Hepatocyte (in vitro differentiated cells): ENCODE results near the gene WDR73. TPM values are rescaled to one million over a fixed set of nuclear protein-coding genes. Genes with fewer than 3 reads are reported as not detected.

Experiments
- DNase-seq: peaks from one replicate; pipeline ENCODE4 v3.0.0-alpha.2; 2016; ENCODE audit warnings: low spot score
- H2AFZ ChIP-seq: fragments of 200-600 bp; sonication (generic); 2 replicates; pipeline ENCODE4 v1.6.0; 2016; ENCODE audit warnings: antibody characterized with exemption, mild to moderate bottlenecking
- H3K27ac ChIP-seq: fragments of 200-600 bp; sonication (generic); 2 replicates; pipeline ENCODE4 v1.5.1; 2016; ENCODE audit warnings: mild to moderate bottlenecking
- H3K27me3 ChIP-seq: fragments of 200-600 bp; sonication (generic); 2 replicates; pipeline ENCODE4 v1.6.1; 2016
- H3K36me3 ChIP-seq: fragments of 200-600 bp; sonication (generic); replicated peaks from 2 replicates; pipeline ENCODE4 v1.5.1; 2016; ENCODE audit warnings: low read depth; ENCODE audit not compliant: insufficient read depth
- H3K4me1 ChIP-seq: fragments of 200-600 bp; sonication (generic); 2 replicates; pipeline ENCODE4 v1.5.1; 2016; ENCODE audit warnings: mild to moderate bottlenecking, moderate library complexity; ENCODE audit not compliant: insufficient read depth
- H3K4me2 ChIP-seq: fragments of 200-600 bp; sonication (generic); 2 replicates; pipeline ENCODE4 v1.6.0; 2016
- H3K4me3 ChIP-seq: fragments of 200-600 bp; sonication (generic); 2 replicates; pipeline ENCODE4 v1.5.1; 2016; ENCODE audit warnings: mild to moderate bottlenecking
- H3K79me2 ChIP-seq: fragments of 200-600 bp; sonication (generic); 2 replicates; pipeline ENCODE4 v1.6.0; 2017; ENCODE audit warnings: mild to moderate bottlenecking
- H3K9me2 ChIP-seq: fragments of 200-600 bp; sonication (generic); replicated peaks from 2 replicates; pipeline ENCODE4 v1.6.0; 2017; ENCODE audit warnings: mild to moderate bottlenecking; ENCODE audit not compliant: insufficient read depth
- H3K9me3 ChIP-seq: fragments of 200-600 bp; sonication (generic); 2 replicates; pipeline ENCODE4 v1.5.1; 2016; ENCODE audit warnings: low read depth, mild to moderate bottlenecking
- H4K20me1 ChIP-seq: fragments of 200-600 bp; sonication (generic); 2 replicates; pipeline ENCODE4 v1.6.0; 2016; ENCODE audit warnings: mild to moderate bottlenecking; ENCODE audit not compliant: insufficient read depth, poor library complexity, severe bottlenecking
- EZH2 ChIP-seq: fragments of 200-600 bp; sonication (generic); IDR thresholded peaks from 2 replicates; pipeline ENCODE4 v1.6.1; 2016; ENCODE audit warnings: antibody characterized with exemption, mild to moderate bottlenecking, borderline replicate concordance
- EZH2phosphoT487 ChIP-seq: fragments of 200-600 bp; sonication (generic); IDR thresholded peaks from one replicate; pipeline ENCODE4 v1.6.1; 2018; ENCODE audit warnings: antibody characterized with exemption, mild to moderate bottlenecking, low read depth, moderate library complexity; ENCODE audit not compliant: unreplicated experiment, severe bottlenecking
- WGBS: methylation state at CpG from one replicate; pipeline ENCODE4 v1.1.6; 2016; ENCODE audit warnings: low lambda C conversion rate; ENCODE audit errors: missing lambda C conversion rate; 5-methylcytosine and 5-hydroxymethylcytosine counted together
- polyA plus RNA-seq: library from polyadenylated mRNA; unstranded; fragments of >200 nt; fragmentation: Nextera tagmentation; extraction: Ambion mirVana; gene quantifications from 2 replicates; pipeline ENCODE4 v1.2.1, GENCODE V29; 2016
- total RNA-seq: library from RNA; depleted of rRNA; stranded (reverse); fragments of >200 nt; gene quantifications from 2 replicates; pipeline ENCODE4 v1.2.3, GENCODE V29; 2014
- TF ChIP-seq, protein P1 (sequence below): fragments of 200-600 bp; sonication (generic); IDR thresholded peaks from 2 replicates; pipeline ENCODE4 v1.5.1; 2016; ENCODE audit warnings: antibody characterized with exemption, mild to moderate bottlenecking; ENCODE audit not compliant: poor library complexity

Gene WDR73
- total and polyA plus RNA-seq, 2 experiments from 2014 or later, result 30.3 to 31.4 TPM

DNA sequence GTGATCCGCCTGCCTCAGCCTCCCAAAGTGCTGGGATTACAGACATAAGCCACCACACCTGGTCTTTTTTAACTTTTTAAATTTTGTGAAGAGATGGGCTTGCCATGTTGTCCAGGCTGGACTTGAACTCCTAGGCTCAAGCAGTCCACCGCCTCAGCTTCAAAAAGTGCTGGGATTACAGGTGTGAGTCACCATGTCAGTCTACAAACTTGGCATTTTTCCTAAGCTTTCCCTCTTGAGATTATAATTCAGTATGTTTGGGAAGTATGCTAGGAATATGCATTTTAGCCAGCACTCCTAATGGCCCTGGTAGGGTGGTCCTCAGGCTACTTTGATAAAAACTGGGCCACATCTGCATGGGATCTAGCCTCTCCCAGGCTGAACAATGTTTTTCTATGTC is 4.4 kb downstream of the WDR73 start:
- H4K20me1 ChIP-seq, result no peaks in the 10 kb centered on the region
- TF ChIP-seq, protein P1, sequence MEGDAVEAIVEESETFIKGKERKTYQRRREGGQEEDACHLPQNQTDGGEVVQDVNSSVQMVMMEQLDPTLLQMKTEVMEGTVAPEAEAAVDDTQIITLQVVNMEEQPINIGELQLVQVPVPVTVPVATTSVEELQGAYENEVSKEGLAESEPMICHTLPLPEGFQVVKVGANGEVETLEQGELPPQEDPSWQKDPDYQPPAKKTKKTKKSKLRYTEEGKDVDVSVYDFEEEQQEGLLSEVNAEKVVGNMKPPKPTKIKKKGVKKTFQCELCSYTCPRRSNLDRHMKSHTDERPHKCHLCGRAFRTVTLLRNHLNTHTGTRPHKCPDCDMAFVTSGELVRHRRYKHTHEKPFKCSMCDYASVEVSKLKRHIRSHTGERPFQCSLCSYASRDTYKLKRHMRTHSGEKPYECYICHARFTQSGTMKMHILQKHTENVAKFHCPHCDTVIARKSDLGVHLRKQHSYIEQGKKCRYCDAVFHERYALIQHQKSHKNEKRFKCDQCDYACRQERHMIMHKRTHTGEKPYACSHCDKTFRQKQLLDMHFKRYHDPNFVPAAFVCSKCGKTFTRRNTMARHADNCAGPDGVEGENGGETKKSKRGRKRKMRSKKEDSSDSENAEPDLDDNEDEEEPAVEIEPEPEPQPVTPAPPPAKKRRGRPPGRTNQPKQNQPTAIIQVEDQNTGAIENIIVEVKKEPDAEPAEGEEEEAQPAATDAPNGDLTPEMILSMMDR, result no peak
- TF ChIP-seq EZH2 (no peak), EZH2phosphoT487 (no peak)
- H3K9me3 ChIP-seq, result no peaks in the 10 kb centered on the region
- no peaks in the 10 kb centered on the region for H3K36me3 ChIP-seq
- H3K27ac ChIP-seq, result no peak overlapping the region
- no peak for DNase-seq
- H3K4me2 ChIP-seq, result no peak overlapping the region
- H3K9me2 ChIP-seq, result no peaks in the 10 kb centered on the region
- no peaks in the 10 kb centered on the region for H3K27me3 ChIP-seq
- no peak overlapping the region for H3K4me3 ChIP-seq
- 86% methylated on average over 2 of the region's 2 CpGs for WGBS
- H2AFZ ChIP-seq, result no peak overlapping the region
- H3K79me2 ChIP-seq, result peaks cover 29% of the 10 kb centered on the region
- peaks cover 26% of the 10 kb centered on the region for H3K4me1 ChIP-seq

DNA sequence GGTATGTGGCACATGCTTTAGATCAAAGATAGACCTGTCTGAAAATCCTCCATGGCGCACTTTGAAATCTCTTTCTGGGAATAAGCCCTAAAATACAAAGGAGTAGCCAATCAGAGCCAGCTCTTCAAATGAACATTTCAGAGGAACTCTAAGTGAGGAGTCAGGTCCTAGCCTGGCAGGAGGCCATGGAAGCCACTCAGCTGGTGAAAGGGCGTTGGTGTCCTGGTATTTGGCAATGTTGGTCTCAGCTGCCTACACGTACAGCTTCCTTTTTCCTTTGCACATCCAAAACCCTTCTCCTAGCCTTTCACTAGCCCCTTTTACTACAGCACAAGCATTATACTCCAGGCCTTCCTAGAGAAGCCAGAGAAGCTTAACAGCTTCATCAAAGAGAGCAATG is 5.5 kb downstream of the WDR73 start:
- Histone ChIP-seq H3K79me2 (peaks cover 26% of the 10 kb centered on the region), H3K36me3 (no peaks in the 10 kb centered on the region), H3K9me3 (no peaks in the 10 kb centered on the region), H3K27me3 (no peaks in the 10 kb centered on the region), H3K9me2 (no peaks in the 10 kb centered on the region), H2AFZ (no peak overlapping the region), H3K4me2 (no peak overlapping the region), H3K4me3 (no peak overlapping the region), H3K27ac (no peak overlapping the region), H3K4me1 (peaks cover 24% of the 10 kb centered on the region), H4K20me1 (no peaks in the 10 kb centered on the region)
- TF ChIP-seq, protein P1, result no peak
- TF ChIP-seq EZH2phosphoT487 (no peak), EZH2 (no peak)
- no peak for DNase-seq
- 93% methylated on average over 3 of the region's 3 CpGs for WGBS

DNA sequence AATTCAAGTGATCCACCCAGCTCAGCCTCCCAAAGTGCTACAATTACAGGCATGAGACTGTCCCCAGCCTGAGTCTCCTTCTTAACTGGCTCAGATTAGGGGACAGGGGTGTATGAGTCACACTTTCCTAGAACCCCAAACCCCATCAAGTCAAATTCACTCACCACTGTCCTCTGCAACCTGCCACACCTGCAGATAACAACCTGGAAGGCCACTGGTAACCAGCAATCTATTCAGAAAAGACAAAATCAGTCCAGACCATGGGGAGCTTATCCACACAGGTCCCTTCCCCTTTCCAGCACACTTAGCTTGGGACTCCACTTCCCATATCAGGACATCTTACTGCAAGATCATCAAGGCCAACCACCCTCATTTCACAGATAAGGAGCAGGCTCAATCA is 6.4 kb downstream of the WDR73 start:
- H2AFZ ChIP-seq, result no peak overlapping the region

More for the DNA sequence above, 6.4 kb downstream of the WDR73 start:
- no peaks in the 10 kb centered on the region for H3K9me2 ChIP-seq
- peaks cover 16% of the 10 kb centered on the region for H3K4me1 ChIP-seq
- no peak overlapping the region for H3K4me2 ChIP-seq
- no peaks in the 10 kb centered on the region for H4K20me1 ChIP-seq
- H3K27ac ChIP-seq, result no peak overlapping the region
- H3K79me2 ChIP-seq, result peaks cover 18% of the 10 kb centered on the region
- no peaks in the 10 kb centered on the region for H3K36me3 ChIP-seq
- no peaks in the 10 kb centered on the region for H3K9me3 ChIP-seq
- H3K4me3 ChIP-seq, result no peak overlapping the region
- H3K27me3 ChIP-seq, result no peaks in the 10 kb centered on the region
- TF ChIP-seq EZH2phosphoT487 (no peak), EZH2 (no peak)
- TF ChIP-seq, protein P1, result no peak
- no peak for DNase-seq
